Fibroblast of lung (primary cell): Measurements from ENCODE around the gene MGAT4A. TPM values are rescaled to one million over a fixed set of nuclear protein-coding genes. Genes with fewer than 3 reads are reported as not detected.
"Not testable (repeated sequence)": the region's sequence is repeated elsewhere in the genome, so short reads cannot be mapped to it uniquely, and the experiment has no call there.

ENCODE experiments used
- DNase-seq, 2 donors: peaks; one replicate each; pipeline versions ENCODE4 v3.0.0 to v3.0.0-alpha.2; 2010; ENCODE audit warnings: low read depth in 2 of 2
- H2AFZ ChIP-seq: 2 replicates; pipeline ENCODE4 v1.5.1; 2012; ENCODE audit warnings: low read length, control low read depth, inconsistent platforms
- H3K27ac ChIP-seq: 2 replicates; pipeline ENCODE4 v1.5.1; 2011; ENCODE audit warnings: low read length, control low read depth; ENCODE audit not compliant: insufficient read depth
- H3K27me3 ChIP-seq: 2 replicates; pipeline ENCODE4 v1.5.1; 2011; ENCODE audit warnings: mild to moderate bottlenecking, low read length; ENCODE audit not compliant: control insufficient read depth, insufficient read depth
- H3K36me3 ChIP-seq: 2 replicates; pipeline ENCODE4 v1.5.1; 2011; ENCODE audit warnings: low read length; ENCODE audit not compliant: control insufficient read depth, insufficient read depth
- H3K4me1 ChIP-seq: 2 replicates; pipeline ENCODE4 v1.5.1; 2011; ENCODE audit warnings: low read length; ENCODE audit not compliant: control insufficient read depth, insufficient read depth; ENCODE audit errors: extremely low read depth
- H3K4me2 ChIP-seq: 2 replicates; pipeline ENCODE4 v1.5.1; 2011; ENCODE audit warnings: low read length, control low read depth; ENCODE audit not compliant: insufficient read depth; ENCODE audit errors: extremely low read depth
- H3K4me3 ChIP-seq, 4 experiments: fragments of 200-600 bp in 1 of 4; sonication (generic) in 1 of 4; replicated peaks in 1 of 4; 2 replicates each; pipeline ENCODE4 v1.5.1; 2011 to 2016; ENCODE audit warnings: low read length in 4 of 4, low read depth in 3 of 4, mild to moderate bottlenecking in 3 of 4, control low read depth in 2 of 4, inconsistent platforms in 1 of 4, mixed read lengths in 1 of 4; ENCODE audit not compliant: insufficient read depth in 1 of 4; ENCODE audit errors: control extremely low read depth in 1 of 4
- H3K79me2 ChIP-seq: 2 replicates; pipeline ENCODE4 v1.5.1; 2012; ENCODE audit warnings: mild to moderate bottlenecking, low read length, inconsistent platforms; ENCODE audit not compliant: control insufficient read depth, insufficient read depth
- H3K9ac ChIP-seq: 2 replicates; pipeline ENCODE4 v1.5.1; 2011; ENCODE audit warnings: mild to moderate bottlenecking, low read length, control low read depth; ENCODE audit not compliant: insufficient read depth
- H3K9me3 ChIP-seq: 2 replicates; pipeline ENCODE4 v1.5.1; 2012; ENCODE audit warnings: low read depth, low read length; ENCODE audit not compliant: control insufficient read depth, insufficient read depth
- H4K20me1 ChIP-seq: 2 replicates; pipeline ENCODE4 v1.5.1; 2011; ENCODE audit warnings: low read length; ENCODE audit not compliant: control insufficient read depth, insufficient read depth; ENCODE audit errors: extremely low read depth
- CTCF ChIP-seq, 2 donors: IDR thresholded peaks in 1 of 2; conservative IDR thresholded peaks in 1 of 2; 1 replicate in 1 of 2; 2 replicates in 1 of 2; pipeline ENCODE4 v1.5.1; 2011 to 2012; ENCODE audit warnings: low read length in 2 of 2, control low read depth in 1 of 2, inconsistent platforms in 1 of 2, low read depth in 1 of 2, mild to moderate bottlenecking in 1 of 2
- EZH2 ChIP-seq: IDR thresholded peaks from 2 replicates; pipeline ENCODE4 v1.5.1; 2012; ENCODE audit warnings: low read length, control low read depth, mild to moderate bottlenecking; ENCODE audit errors: missing control alignments
- polyA plus RNA-seq, 2 donors: library from polyadenylated mRNA; depleted of rRNA in 1 of 2; stranded (reverse) in 1 of 2; unstranded in 1 of 2; fragments of >200 nt; gene quantifications; 2 replicates each; pipeline ENCODE4 v1.2.1, GENCODE V29; 2011 to 2012; ENCODE audit warnings: missing spikeins in 1 of 2
- total RNA-seq: library from RNA; depleted of rRNA; stranded (reverse); fragments of >200 nt; gene quantifications from 2 replicates; pipeline ENCODE4 v1.2.1, GENCODE V29; 2014

The MGAT4A gene
- total and polyA plus RNA-seq, 2 donors (not counting 1 experiment from before 2014, with no cell fraction given) = 0.10 to 0.17 TPM

GRCh38 chr2:98663511-98664090 lies 67.3 kb downstream of the MGAT4A start:
- Histone ChIP-seq H3K4me1 (no peaks in the 10 kb centered on the region), H2AFZ (no peak overlapping the region), H3K4me3 (no peak overlapping the region), H4K20me1 (no peaks in the 10 kb centered on the region), H3K9me3 (no peaks in the 10 kb centered on the region), H3K27ac (no peak overlapping the region), H3K79me2 (no peaks in the 10 kb centered on the region), H3K9ac (no peak overlapping the region), H3K36me3 (no peaks in the 10 kb centered on the region), H3K4me2 (no peak overlapping the region), H3K27me3 (no peaks in the 10 kb centered on the region)
- TF ChIP-seq EZH2 = no peak
- no peak for TF ChIP-seq CTCF (conservative IDR thresholded peaks at IDR 0.05 in 1 of 2, IDR thresholded peaks at IDR 0.05 in 1 of 2; ENCODE audit: low read depth in 1 of 2, low read length in 2 of 2)
- no peak for DNase-seq

DNA sequence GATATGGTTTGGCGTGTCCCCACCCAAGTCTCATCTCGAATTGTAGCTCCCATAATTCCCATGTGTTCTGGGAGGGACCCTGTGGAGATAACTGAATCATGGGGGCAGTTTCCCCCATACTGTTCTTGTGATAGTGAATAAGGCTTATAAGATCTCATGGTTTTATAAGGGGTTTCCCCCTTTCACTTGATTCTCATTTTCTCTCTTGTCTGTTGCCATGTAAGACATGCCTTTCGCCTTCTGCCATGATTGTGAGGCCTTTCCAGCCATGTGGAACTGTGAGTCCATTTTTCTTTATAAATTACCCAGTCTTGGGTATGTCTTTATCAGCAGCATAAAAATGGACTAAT lies 71.5 kb downstream of the MGAT4A start:
- not testable (repeated sequence) for H3K4me3 ChIP-seq, H3K9ac ChIP-seq, H3K4me2 ChIP-seq, H2AFZ ChIP-seq, H3K27ac ChIP-seq, H4K20me1 ChIP-seq, H3K27me3 ChIP-seq, H3K79me2 ChIP-seq, H3K9me3 ChIP-seq, H3K36me3 ChIP-seq, DNase-seq, H3K4me1 ChIP-seq

DNA sequence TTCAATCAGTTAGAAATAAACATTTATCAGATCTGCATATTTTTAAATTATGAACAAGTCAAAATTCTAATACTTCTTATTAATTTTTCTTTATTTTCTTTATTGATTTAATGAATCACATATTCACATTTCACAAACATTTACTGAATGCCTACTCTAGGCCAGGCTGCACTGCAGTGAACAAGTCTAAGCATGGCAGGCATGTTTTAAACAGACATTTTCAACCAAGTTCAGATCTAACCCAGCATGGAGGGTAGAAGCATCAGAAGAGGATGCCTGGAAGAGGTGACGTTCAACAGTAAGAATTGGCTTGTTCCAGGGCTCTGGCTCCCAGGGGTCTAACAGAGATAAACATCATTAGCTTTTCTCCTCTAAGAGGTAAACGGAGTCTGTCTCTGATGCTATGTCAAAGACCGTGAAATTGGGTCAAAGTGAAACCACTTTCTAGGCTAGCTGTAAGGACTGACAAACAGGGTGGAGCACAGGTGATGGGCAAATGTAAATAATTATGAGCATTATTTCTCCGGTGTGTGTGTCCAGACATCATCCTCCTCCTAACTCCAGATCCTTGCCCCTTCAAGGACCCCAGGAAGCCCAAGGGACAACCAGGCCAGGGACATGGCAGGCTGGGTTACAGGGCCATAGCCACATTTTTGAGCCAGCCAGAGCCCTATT lies 72.0 kb downstream of the MGAT4A start:
- Histone ChIP-seq H3K79me2 (no peaks in the 10 kb centered on the region), H3K4me2 (no peak overlapping the region), H3K9me3 (no peaks in the 10 kb centered on the region), H2AFZ (no peak overlapping the region), H3K4me1 (no peaks in the 10 kb centered on the region), H3K27ac (no peak overlapping the region), H3K27me3 (no peaks in the 10 kb centered on the region), H3K4me3 (no peak overlapping the region), H3K9ac (no peak overlapping the region), H3K36me3 (no peaks in the 10 kb centered on the region), H4K20me1 (no peaks in the 10 kb centered on the region)
- TF ChIP-seq CTCF (conservative IDR thresholded peaks at IDR 0.05 in 1 of 2, IDR thresholded peaks at IDR 0.05 in 1 of 2; ENCODE audit: low read depth in 1 of 2, low read length in 2 of 2) (no peak), EZH2 (no peak)
- no peak for DNase-seq
